ENCODE results near the gene MN1.

The MN1 gene

GRCh38 chr22:27844656-27845591 is 43.4 kb upstream of the MN1 start:
- CTCF ChIA-PET: no interaction called here

DNA sequence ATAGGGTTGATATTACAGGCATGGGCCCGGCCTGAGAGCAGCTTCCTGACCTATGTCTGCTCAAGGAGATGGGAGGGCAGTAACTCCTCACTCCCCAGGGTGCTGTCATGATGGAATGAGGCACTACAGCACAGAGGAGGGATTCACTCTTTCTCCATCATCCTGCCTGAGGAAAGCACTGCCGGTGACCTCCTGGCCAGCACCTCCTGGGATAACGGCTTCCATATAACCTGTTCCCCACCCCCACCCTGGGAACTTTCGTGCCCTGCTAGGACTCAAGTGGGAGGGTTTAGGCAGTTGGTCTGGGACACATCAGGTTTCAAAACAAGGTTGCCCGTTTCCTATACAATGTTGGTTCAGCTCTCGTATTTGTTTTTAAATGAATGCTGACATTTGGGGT is 42.7 kb upstream of the MN1 start:
- H3K27ac ChIP-seq: no peak overlapping the region
- ChIA-PET POLR2A (ENCODE audit: low non-redundant PET) (no interaction called here), CTCF (no interaction called here)
- no peak for DNase-seq (ENCODE audit: low spot score)
- TF ChIP-seq CTCF (conservative IDR thresholded peaks at IDR 0.05; ENCODE audit: low read depth): no peak

More at GRCh38 chr22:27844656-27845591, 43.4 kb upstream of the MN1 start:
- POLR2A ChIA-PET (ENCODE audit: low non-redundant PET): no interaction called here
- peak overlapping the region; percentile 17 for H3K27ac ChIP-seq
- no peak for DNase-seq (ENCODE audit: low spot score)
- no peak for TF ChIP-seq CTCF (conservative IDR thresholded peaks at IDR 0.05; ENCODE audit: low read depth)

DNA sequence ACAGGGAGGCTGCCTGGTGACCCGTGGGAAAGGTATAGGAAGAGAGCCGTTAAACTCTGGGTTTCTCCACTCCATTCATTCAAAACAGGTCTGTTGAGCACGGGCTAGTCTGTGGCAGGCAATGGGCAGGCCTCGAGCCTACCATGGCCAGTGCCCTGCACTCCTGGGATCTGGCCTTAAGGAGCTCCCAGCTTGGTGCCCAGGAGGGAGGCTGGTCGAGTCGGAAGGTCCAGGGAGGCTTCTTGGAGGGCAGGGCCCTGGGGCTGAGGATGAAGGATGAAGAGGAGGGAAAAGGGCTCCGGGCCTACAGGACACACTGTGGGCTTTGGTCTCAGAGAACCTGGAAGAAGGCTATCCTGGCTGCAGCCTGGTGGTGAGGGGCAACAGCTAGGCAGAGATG is 41.9 kb upstream of the MN1 start:
- CTCF ChIA-PET: no interaction called here

DNA sequence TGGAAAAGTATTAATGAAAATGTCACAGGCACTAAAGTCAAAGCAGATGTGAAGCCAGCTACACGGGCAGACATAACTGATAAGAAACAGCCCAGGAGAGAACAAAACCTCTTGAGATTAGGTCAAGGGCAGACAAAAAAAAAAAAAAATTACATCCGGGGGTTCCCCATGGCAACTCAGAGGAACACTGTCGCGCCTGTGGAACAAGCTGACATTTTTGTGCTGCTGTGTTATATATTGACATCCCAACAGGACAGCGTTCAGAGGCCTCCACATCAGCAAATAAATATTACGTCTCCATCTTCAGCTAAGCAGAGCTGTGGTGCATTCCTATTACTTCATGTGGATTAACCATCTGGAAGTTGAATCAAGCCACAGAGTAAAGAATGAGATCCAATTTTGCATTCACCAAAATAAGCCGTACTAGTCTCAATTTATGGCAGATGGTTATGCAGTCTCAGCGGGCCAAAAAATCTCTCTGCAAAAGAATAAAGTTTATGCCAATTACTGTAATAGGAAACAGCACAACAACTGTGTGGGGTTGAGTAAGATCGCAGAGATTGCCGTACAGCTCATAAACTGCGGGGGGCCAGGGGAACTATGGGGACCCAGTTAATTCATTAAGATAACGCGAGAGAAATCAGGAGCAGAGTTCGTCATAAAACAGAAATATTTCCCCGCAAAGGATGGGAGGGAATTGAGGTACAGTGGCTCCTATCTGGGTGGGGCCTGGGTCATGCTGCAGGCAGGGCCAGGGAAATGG is 41.3 kb upstream of the MN1 start:
- CTCF ChIA-PET: interaction anchor here (0.6 kb wide), 1 partner anchor 1197 kb away, joined by 6 read pairs; no protein-coding TSS in a partner anchor
- POLR2A ChIA-PET (ENCODE audit: low non-redundant PET): no interaction called here
- no peak for DNase-seq (ENCODE audit: low spot score)
- TF ChIP-seq CTCF (conservative IDR thresholded peaks at IDR 0.05; ENCODE audit: low read depth): no peak
- H3K27ac ChIP-seq: 0 out of 2 replicates have a peak overlapping the region, but pooled peaks have one; percentile 16

More for the DNA sequence above, 41.9 kb upstream of the MN1 start:
- no peak for TF ChIP-seq CTCF (conservative IDR thresholded peaks at IDR 0.05; ENCODE audit: low read depth)
- H3K27ac ChIP-seq: 0 out of 2 replicates have a peak overlapping the region, but pooled peaks have one; percentile 16
- DNase-seq (ENCODE audit: low spot score): no peak
- POLR2A ChIA-PET (ENCODE audit: low non-redundant PET): no interaction called here

DNA sequence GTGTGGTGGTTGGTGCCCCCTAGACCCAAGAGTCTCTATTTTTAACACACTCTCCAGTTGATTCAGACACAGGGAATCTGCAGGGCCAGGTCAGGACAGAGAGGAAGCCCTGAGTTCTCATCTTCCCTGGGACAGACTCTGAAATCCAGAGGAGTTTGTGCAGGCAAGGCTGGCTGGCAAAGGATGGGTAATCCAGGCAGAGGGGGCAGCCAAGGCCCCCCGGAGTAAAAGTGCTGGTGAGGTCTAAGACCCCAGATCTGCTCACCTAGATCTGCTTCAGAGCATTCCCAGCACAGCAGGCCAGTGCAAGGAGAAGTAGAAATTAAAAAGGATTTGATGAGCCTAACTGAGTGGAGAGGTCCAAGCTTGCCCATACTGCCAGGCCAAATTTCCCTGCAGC is 40.6 kb upstream of the MN1 start:
- DNase-seq (ENCODE audit: low spot score): no peak
- TF ChIP-seq CTCF (conservative IDR thresholded peaks at IDR 0.05; ENCODE audit: low read depth): no peak
- ChIA-PET POLR2A (ENCODE audit: low non-redundant PET) (no interaction called here), CTCF (interaction anchor here (0.6 kb wide), 1 partner anchor 1198 kb away, joined by 6 read pairs; no protein-coding TSS in a partner anchor)
- no peak overlapping the region for H3K27ac ChIP-seq

DNA sequence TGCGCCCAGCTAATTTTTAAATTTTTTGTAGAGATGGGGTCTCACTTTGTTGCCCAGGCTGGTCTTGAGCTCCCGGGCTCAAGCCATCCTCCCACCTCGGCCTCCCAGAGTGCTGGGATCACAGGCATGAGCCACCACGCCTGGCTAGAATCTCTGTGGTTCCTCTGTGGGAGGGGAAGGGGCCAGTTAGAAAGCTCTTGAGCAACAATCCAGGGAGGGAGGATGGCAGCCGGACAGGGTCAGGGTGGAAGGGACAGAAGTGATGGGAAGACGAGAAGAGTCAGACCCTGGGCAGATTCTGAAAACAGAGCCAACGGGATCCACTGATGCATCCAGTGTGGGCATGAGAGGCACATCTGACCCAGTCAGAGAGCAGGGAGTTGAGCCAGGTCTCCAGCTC is 38.9 kb upstream of the MN1 start:
- no peak for DNase-seq (ENCODE audit: low spot score)
- CTCF ChIA-PET: no interaction called here
- no peak for TF ChIP-seq CTCF (conservative IDR thresholded peaks at IDR 0.05; ENCODE audit: low read depth)
- no peak overlapping the region for H3K27ac ChIP-seq
- POLR2A ChIA-PET (ENCODE audit: low non-redundant PET): no interaction called here

All from RWPE1 (cell line).